Measurements from ENCODE around the gene OR4L1.

GRCh38 chr14:20019257-20019865 lies 40.5 kb upstream of the OR4L1 start, which contains the start of gene OR4K14:
- TF ChIP-seq, protein P1, sequence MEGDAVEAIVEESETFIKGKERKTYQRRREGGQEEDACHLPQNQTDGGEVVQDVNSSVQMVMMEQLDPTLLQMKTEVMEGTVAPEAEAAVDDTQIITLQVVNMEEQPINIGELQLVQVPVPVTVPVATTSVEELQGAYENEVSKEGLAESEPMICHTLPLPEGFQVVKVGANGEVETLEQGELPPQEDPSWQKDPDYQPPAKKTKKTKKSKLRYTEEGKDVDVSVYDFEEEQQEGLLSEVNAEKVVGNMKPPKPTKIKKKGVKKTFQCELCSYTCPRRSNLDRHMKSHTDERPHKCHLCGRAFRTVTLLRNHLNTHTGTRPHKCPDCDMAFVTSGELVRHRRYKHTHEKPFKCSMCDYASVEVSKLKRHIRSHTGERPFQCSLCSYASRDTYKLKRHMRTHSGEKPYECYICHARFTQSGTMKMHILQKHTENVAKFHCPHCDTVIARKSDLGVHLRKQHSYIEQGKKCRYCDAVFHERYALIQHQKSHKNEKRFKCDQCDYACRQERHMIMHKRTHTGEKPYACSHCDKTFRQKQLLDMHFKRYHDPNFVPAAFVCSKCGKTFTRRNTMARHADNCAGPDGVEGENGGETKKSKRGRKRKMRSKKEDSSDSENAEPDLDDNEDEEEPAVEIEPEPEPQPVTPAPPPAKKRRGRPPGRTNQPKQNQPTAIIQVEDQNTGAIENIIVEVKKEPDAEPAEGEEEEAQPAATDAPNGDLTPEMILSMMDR (IDR thresholded peaks at IDR 0.05) = no peak
- TF ChIP-seq POLR2A (IDR thresholded peaks at IDR 0.05) = no peak

Data from ovary (tissue), 3 donors.